Measurements from ENCODE around the gene KRTAP5-4. TPM values are rescaled to one million over a fixed set of nuclear protein-coding genes. Genes with fewer than 3 reads are reported as not detected.
"Not testable (repeated sequence)": the region's sequence is repeated elsewhere in the genome, so short reads cannot be mapped to it uniquely, and the experiment has no call there.

KRTAP5-4 gene
- total and polyA plus RNA-seq, 2 experiments from 2014 or later = not detected

DNA sequence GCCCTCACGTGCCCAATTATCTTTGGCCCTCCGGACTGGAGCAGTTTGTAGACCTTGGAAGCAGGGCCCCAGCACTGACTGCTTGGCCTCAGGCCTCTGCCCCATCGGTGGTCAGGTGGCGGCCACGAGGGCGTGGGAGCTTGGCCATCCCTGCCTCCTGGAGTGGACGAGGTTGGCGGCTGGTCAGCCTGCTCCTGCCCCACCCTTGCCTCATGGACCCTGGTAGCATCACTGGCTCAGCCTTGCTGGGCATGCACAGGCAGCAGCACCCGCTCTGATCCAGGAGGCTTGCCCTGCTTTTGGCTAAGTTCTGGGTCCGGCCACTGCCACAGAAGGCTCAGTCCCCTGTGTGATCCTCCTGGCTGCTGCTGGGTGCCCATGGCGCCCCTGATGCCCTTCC is 17.8 kb downstream of the KRTAP5-4 start:
- no peak for DNase-seq
- H3K4me2 ChIP-seq (ENCODE audit: unreplicated experiment) = no peak overlapping the region
- H3K79me2 ChIP-seq (ENCODE audit: insufficient read depth) = no peaks in the 10 kb centered on the region
- no peak overlapping the region for H3K9ac ChIP-seq
- H3K9me3 ChIP-seq (ENCODE audit: low read depth) = no peaks in the 10 kb centered on the region
- H2AFZ ChIP-seq = no peak overlapping the region
- peaks cover 61% of the 10 kb centered on the region for H3K27me3 ChIP-seq (replicated peaks; ENCODE audit: insufficient read depth)
- no peak overlapping the region for H3K27ac ChIP-seq
- no peak overlapping the region for H3K4me3 ChIP-seq
- WGBS, 2 experiments (ENCODE audit: low coverage in 1 of 2, low lambda C conversion rate in 2 of 2, missing lambda C conversion rate in 2 of 2) = 51 to 57% methylated on average over 11 of the region's 11 CpGs
- H3K36me3 ChIP-seq (ENCODE audit: low read depth) = no peaks in the 10 kb centered on the region
- no peaks in the 10 kb centered on the region for H3K9me2 ChIP-seq (ENCODE audit: insufficient read depth)
- in situ Hi-C loops (cut with MboI) = no loop called here
- TF ChIP-seq EZH2 (IDR thresholded peaks at IDR 0.05; ENCODE audit: insufficient read depth, poor library complexity, severe bottlenecking) = no peak
- H3F3A ChIP-seq (ENCODE audit: insufficient read depth) = no peaks in the 10 kb centered on the region
- no peaks in the 10 kb centered on the region for H3K4me1 ChIP-seq (ENCODE audit: insufficient read depth)
- H4K20me1 ChIP-seq (ENCODE audit: insufficient read depth) = no peaks in the 10 kb centered on the region

DNA sequence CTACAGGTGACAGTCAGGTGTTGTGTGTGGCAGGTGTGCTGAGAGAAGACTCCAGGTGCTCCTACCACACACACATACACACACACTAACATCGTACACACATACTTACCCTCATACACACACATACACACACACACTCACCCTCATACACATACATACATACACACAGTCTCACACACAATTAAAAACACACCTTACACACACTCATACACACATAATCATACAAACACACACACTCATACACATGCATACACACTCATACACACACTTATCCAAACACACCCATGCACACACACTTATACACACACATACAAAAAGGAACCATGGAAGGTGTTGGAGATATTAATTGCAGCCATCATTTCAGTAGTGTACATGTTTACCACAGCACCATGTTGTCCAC is 18.3 kb downstream of the KRTAP5-4 start:
- no peak for TF ChIP-seq EZH2 (IDR thresholded peaks at IDR 0.05; ENCODE audit: insufficient read depth, poor library complexity, severe bottlenecking)
- no peak for TF ChIP-seq EZH2phosphoT487 (IDR thresholded peaks at IDR 0.05; ENCODE audit: insufficient read depth, low read depth)
- Histone ChIP-seq H3K4me2 (ENCODE audit: unreplicated experiment) (no peak overlapping the region), H3K36me3 (ENCODE audit: low read depth) (no peaks in the 10 kb centered on the region), H3K27me3 (replicated peaks; ENCODE audit: insufficient read depth) (peaks cover 58% of the 10 kb centered on the region), H3K9me2 (ENCODE audit: insufficient read depth) (no peaks in the 10 kb centered on the region), H3K27ac (no peak overlapping the region), H3K79me2 (ENCODE audit: insufficient read depth) (no peaks in the 10 kb centered on the region), H4K20me1 (ENCODE audit: insufficient read depth) (no peaks in the 10 kb centered on the region), H3F3A (ENCODE audit: insufficient read depth) (no peaks in the 10 kb centered on the region), H3K9ac (no peak overlapping the region), H3K4me1 (ENCODE audit: insufficient read depth) (no peaks in the 10 kb centered on the region), H2AFZ (no peak overlapping the region), H3K9me3 (ENCODE audit: low read depth) (no peaks in the 10 kb centered on the region), H3K4me3 (no peak overlapping the region)
- DNase-seq = no peak
- WGBS, 2 experiments (ENCODE audit: low coverage in 1 of 2, low lambda C conversion rate in 2 of 2, missing lambda C conversion rate in 2 of 2) = 14% methylated on average over 1 of the region's 1 CpG
- in situ Hi-C loops (cut with MboI) = no loop called here

DNA sequence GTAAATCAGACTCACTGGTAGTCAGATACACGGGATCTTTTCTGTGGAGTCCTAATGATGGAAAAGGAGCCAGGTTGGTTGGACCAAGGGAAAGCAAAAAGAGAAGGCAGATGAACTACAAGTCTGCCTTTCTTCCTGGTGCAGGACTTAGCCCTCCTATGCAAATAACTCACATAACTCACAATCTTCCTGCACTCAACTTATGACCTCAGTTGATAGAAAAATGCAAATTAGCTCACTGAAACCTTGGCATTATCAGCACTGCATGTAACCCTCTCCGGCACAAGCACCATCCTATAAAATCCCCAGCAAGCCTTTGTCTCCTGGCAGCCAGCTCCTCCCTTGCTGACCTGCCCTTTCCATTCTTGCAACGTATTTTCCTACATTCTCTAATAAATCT is 20.3 kb downstream of the KRTAP5-4 start:
- H3K4me2 ChIP-seq (ENCODE audit: unreplicated experiment); H3K9me2 ChIP-seq (ENCODE audit: insufficient read depth); H3K4me3 ChIP-seq; H3K79me2 ChIP-seq (ENCODE audit: insufficient read depth); H3K4me1 ChIP-seq (ENCODE audit: insufficient read depth); H3K9ac ChIP-seq; DNase-seq; H3K27ac ChIP-seq; H4K20me1 ChIP-seq (ENCODE audit: insufficient read depth); in situ Hi-C loops (cut with MboI); H3K36me3 ChIP-seq (ENCODE audit: low read depth); H3K9me3 ChIP-seq (ENCODE audit: low read depth); H3F3A ChIP-seq (ENCODE audit: insufficient read depth); H2AFZ ChIP-seq: not testable (repeated sequence)
- peaks cover 52% of the 10 kb centered on the region for H3K27me3 ChIP-seq (replicated peaks; ENCODE audit: insufficient read depth)
- 16 to 25% methylated on average over 3 of the region's 3 CpGs for WGBS, 2 experiments (ENCODE audit: low coverage in 1 of 2, low lambda C conversion rate in 2 of 2, missing lambda C conversion rate in 2 of 2)

DNA sequence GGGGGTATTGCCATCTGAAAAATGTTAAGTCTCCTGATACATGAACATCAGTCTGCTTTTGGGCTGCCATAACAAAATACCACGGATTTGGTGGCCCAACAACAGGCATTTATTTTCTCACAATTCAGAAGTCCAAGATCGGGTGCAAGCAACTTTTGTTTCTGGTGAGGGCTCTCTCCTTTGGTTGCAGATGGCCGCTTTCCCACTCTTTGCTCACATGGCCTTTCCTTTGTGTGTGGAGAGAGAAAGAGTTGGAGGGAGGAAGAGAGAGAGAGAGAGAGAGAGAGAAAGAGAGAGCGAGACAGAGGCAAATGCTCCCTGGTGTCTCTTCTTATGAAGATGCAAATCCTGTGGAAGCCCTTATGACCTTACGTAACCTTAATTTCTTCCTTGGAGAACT is 21.3 kb downstream of the KRTAP5-4 start:
- H3K4me3 ChIP-seq = no peak overlapping the region
- H3K79me2 ChIP-seq (ENCODE audit: insufficient read depth) = no peaks in the 10 kb centered on the region
- H3K27me3 ChIP-seq (replicated peaks; ENCODE audit: insufficient read depth) = peaks cover 51% of the 10 kb centered on the region
- no peaks in the 10 kb centered on the region for H3K36me3 ChIP-seq (ENCODE audit: low read depth)
- no peak overlapping the region for H3K9ac ChIP-seq
- no peaks in the 10 kb centered on the region for H3K9me2 ChIP-seq (ENCODE audit: insufficient read depth)
- 41 to 43% methylated on average over 5 of the region's 5 CpGs for WGBS, 2 experiments (ENCODE audit: low coverage in 1 of 2, low lambda C conversion rate in 2 of 2, missing lambda C conversion rate in 2 of 2)
- H3K27ac ChIP-seq = no peak overlapping the region
- no peaks in the 10 kb centered on the region for H3K9me3 ChIP-seq (ENCODE audit: low read depth)
- no peaks in the 10 kb centered on the region for H4K20me1 ChIP-seq (ENCODE audit: insufficient read depth)
- H3K4me2 ChIP-seq (ENCODE audit: unreplicated experiment) = no peak overlapping the region
- no peak for DNase-seq
- no peak for TF ChIP-seq EZH2 (IDR thresholded peaks at IDR 0.05; ENCODE audit: insufficient read depth, poor library complexity, severe bottlenecking)
- TF ChIP-seq EZH2phosphoT487 (IDR thresholded peaks at IDR 0.05; ENCODE audit: insufficient read depth, low read depth) = no peak
- H2AFZ ChIP-seq = no peak overlapping the region
- no peaks in the 10 kb centered on the region for H3K4me1 ChIP-seq (ENCODE audit: insufficient read depth)
- no peaks in the 10 kb centered on the region for H3F3A ChIP-seq (ENCODE audit: insufficient read depth)
- in situ Hi-C loops (cut with MboI) = no loop called here

DNA sequence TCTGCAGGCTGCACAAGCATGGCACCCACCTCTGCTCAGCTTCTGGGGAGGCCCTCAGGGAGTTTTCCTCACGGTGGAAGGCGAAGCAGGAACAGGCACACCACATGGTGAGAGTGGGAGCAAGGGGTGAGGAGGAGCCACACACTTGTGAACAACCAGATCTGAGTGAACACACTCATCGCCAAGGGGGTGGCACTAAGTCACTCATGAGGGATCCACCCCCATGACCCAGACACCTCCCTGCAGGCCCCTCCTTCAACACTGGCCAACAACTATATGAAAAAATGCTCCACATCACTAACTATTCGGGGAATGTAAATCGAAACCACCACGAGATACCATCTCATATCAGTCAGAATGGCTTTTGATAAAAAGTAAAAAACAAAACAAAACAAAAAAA is 23.1 kb downstream of the KRTAP5-4 start:
- Histone ChIP-seq H3K4me3 (no peak overlapping the region), H3K9me2 (ENCODE audit: insufficient read depth) (no peaks in the 10 kb centered on the region), H3K9ac (no peak overlapping the region), H3K4me2 (ENCODE audit: unreplicated experiment) (no peak overlapping the region), H3K9me3 (ENCODE audit: low read depth) (no peaks in the 10 kb centered on the region), H3F3A (ENCODE audit: insufficient read depth) (no peaks in the 10 kb centered on the region), H2AFZ (no peak overlapping the region), H3K27ac (no peak overlapping the region), H4K20me1 (ENCODE audit: insufficient read depth) (no peaks in the 10 kb centered on the region), H3K27me3 (replicated peaks; ENCODE audit: insufficient read depth) (peaks cover 64% of the 10 kb centered on the region), H3K79me2 (ENCODE audit: insufficient read depth) (no peaks in the 10 kb centered on the region), H3K36me3 (ENCODE audit: low read depth) (no peaks in the 10 kb centered on the region), H3K4me1 (ENCODE audit: insufficient read depth) (no peaks in the 10 kb centered on the region)
- WGBS, 2 experiments (ENCODE audit: low coverage in 1 of 2, low lambda C conversion rate in 2 of 2, missing lambda C conversion rate in 2 of 2) = 45 to 47% methylated on average over 6 of the region's 6 CpGs
- TF ChIP-seq EZH2 (IDR thresholded peaks at IDR 0.05; ENCODE audit: insufficient read depth, poor library complexity, severe bottlenecking) (no peak), EZH2phosphoT487 (IDR thresholded peaks at IDR 0.05; ENCODE audit: insufficient read depth, low read depth) (no peak)
- DNase-seq = no peak
- in situ Hi-C loops (cut with MboI) = no loop called here

DNA sequence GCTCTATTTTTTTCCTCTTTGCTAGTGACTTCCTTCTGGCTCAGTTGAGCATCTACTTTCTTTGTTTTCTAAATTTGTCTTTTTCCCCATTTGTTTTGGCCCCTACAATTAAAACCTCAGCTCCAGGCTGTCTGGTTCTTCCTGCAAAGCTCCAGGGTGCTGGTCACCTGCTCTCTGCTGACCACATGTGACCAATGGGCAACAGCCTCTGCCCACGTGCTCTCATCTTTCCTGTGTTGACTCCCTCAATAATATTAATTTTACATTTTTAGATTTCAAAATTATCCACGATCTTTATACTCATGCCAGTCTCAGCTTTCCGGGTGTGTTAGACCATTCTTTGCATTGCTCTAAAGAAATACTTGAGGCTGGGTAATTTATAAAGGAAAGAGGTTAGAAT is 23.5 kb downstream of the KRTAP5-4 start:
- DNase-seq; in situ Hi-C loops (cut with MboI); H3K27ac ChIP-seq; H3K4me2 ChIP-seq (ENCODE audit: unreplicated experiment); H3K4me1 ChIP-seq (ENCODE audit: insufficient read depth); H3K9ac ChIP-seq; H3K4me3 ChIP-seq; H4K20me1 ChIP-seq (ENCODE audit: insufficient read depth); H3F3A ChIP-seq (ENCODE audit: insufficient read depth); H3K79me2 ChIP-seq (ENCODE audit: insufficient read depth); H3K9me2 ChIP-seq (ENCODE audit: insufficient read depth); H3K36me3 ChIP-seq (ENCODE audit: low read depth); H2AFZ ChIP-seq; H3K9me3 ChIP-seq (ENCODE audit: low read depth): not testable (repeated sequence)
- peaks cover 68% of the 10 kb centered on the region for H3K27me3 ChIP-seq (replicated peaks; ENCODE audit: insufficient read depth)
- 45 to 47% methylated on average over 3 of the region's 3 CpGs for WGBS, 2 experiments (ENCODE audit: low coverage in 1 of 2, low lambda C conversion rate in 2 of 2, missing lambda C conversion rate in 2 of 2)

All from GM23248 (cell line).